GM18520 (cell line): ENCODE data around the gene RHOF.
A peak's percentile ranks its signal among the peaks of the same experiment; 100 is the strongest.
"Not testable (repeated sequence)": the region's sequence is repeated elsewhere in the genome, so short reads cannot be mapped to it uniquely, and the experiment has no call there.

Experiments
- ATAC-seq: cut with Tn5 transposase; IDR thresholded peaks from one replicate; pipeline ENCODE4 v1.9.1; 2021; ENCODE audit not compliant: unreplicated experiment

RHOF gene

DNA sequence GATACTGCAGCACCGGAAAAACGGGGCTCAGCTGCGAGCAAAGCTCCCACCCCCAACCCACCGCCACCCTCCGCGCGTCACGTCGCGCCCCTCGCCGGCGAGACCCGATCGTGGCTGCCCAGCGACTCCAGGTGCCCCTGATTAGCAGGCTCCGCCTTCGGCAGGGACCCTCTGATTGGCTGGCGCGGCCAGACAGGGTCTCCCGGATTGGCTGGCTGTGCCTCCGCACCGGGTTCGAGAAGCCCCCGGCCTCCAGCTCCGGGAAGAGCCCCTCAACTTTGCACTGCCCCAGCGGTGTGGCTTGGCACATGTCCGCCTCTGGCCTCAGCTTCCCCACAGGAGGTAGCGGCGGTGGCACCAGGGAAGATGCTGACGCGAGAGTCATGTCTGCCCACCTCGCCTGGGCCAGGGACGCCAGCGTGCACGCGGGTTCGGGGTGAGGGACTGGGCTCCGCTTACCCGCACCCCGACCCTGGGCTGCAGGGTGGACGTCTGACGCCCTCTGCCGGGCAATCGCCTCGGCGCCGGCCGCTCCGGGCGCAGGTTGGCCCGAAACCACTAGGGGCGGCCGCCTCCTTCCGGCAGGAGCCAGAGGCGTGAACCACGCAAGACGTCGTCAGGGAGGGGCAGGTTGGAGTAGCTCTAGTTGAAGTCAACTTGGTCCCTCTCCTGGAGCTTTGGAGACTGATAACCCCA is 498 bp upstream of the RHOF start:
- peak; percentile 45 for ATAC-seq

DNA sequence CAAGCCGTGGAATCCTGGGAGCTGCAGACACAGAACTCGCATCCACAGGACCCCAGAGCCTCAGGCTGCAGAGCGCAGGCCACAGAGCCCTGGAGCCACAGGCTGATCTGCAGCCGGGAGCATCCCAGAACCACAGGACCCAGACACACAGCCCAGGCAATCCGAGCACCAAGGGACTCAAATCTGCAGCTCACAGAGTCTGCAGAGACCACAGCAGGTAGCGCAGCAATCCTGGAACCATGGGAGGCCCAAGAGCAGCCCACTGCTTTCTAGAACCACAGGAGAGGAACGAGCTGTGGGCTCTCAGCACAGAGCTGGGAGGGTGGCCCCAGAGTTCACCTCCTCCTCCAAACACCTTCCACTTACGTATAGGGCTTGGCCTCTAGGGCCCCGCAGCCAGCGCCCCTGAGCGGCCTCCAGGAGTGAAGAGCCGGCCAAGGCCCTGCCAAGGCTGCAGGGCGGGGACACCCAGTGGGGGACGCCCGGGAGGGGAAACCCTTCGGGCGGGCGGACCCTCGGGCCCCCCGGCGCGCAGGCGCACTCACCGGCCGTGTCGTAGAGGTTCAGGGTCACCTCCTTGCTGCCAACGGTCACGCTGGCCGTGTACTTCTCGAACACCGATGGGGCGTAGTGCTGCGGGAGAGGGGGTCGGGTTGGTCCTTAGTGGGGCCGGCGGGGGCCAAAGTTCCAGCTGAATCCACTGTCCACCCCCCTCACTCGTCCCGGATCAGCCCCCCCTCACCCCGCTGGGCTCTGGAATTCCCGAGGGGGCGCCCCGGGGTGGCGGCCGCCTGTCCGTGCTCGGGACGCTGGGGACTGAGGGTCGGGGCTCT is 665 bp downstream of the RHOF start:
- no peak for ATAC-seq

GRCh38 chr12:121791671-121792551 is 1.6 kb downstream of the RHOF start:
- no peak for ATAC-seq

GRCh38 chr12:121790785-121791184 is 2.7 kb downstream of the RHOF start:
- ATAC-seq = not testable (repeated sequence)

DNA sequence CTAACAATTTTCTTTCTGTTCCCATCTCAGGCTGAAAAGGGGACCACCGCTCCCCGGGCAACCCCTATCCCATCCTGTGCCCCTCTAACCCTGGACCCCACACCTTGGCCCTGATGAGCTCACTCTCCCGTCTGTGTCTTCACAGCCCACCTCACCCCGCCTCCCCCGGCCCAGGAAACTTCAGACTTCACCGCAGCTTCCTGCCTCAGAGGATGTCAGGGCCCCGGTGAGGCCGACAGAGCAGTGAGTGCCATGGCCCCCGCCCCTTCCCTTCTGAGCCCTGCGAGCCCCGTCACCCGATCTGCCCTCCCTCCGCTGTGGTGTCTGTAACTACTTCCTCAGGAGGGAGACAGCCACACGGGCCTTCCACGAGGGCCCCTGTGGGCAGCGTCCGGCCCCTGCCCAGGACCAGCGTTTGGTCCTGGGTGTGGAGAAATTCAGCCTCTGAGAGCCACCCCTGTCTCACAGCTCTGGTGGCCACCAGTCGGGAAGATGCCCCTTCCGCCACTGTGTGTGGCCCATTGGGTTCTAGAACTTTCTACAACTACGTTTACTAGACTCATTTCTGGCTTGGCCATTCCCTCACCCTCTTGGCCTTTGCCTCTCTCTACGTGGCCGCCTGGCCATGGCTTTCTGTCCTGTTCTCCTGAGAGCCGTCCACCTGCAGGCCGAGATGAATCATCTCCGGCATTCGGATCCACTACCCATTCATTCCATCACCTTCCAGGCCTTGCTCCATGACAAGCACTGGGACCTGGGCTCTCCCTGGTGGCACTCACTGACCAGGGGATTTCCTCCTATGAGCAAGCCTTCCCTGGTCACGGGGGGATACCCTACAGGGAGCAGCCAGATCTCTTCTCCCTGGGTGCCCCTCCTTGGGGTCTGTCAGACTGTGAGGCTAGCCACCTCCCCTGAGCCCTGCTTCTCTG is 3.4 kb downstream of the RHOF start:
- peak; percentile 23 for ATAC-seq

DNA sequence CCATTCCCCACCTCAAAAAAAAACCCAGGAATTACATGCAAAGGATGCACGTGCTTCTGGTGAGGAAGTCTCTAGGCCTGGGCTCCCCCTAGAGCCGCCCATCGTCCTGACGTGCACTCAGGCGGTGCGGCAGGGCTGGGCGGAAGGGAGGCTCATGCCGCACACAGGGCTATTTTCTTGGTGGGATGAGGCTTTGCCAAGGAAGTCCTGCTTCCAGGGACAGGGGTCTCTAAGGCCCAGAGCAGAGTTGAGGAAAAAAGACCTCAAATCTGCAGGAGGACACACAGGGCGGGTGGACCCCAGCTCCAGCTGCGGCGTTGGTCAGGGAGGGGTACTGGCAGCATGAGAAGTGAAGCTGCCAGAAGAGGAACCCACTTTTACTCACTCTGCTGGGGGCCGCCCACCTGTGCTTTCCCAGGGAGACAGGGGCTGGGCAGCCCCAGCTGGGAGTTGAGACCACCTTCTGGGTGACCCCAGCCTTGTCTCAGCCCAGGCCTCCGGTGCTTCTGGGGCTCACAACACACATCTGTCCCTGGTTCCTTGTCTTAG is 4.2 kb downstream of the RHOF start:
- no peak for ATAC-seq

DNA sequence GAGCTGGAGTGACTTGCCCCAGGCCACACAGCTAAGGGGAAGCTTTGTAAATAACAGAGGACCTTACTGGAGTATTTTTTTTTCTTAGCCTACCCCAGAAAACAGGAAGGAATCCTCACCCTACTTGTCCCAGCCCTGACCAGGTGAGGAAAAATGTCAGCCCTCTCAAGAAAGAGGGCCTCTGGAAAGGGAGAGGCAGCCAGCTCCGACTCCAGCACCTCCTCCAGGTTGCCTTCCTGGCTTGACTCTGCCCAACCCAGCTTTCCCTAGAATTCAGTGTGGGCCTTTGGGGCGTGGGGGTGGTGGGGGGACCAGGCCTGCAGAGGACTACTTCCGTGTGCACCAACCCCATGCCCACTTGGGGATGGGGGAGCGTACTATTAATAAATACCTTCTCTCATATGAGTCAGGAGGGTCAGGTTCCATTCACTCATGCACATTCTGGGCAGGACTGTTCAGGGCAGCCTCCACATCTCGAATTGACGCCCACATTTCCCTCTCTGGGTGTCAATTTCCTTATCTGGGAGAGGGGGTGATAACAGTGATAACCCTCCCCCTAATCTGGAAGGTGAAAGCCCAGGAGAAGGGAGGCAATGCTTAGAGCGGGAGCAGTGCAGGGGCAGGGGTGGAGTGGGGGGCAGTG is 5.2 kb downstream of the RHOF start:
- no peak for ATAC-seq

DNA sequence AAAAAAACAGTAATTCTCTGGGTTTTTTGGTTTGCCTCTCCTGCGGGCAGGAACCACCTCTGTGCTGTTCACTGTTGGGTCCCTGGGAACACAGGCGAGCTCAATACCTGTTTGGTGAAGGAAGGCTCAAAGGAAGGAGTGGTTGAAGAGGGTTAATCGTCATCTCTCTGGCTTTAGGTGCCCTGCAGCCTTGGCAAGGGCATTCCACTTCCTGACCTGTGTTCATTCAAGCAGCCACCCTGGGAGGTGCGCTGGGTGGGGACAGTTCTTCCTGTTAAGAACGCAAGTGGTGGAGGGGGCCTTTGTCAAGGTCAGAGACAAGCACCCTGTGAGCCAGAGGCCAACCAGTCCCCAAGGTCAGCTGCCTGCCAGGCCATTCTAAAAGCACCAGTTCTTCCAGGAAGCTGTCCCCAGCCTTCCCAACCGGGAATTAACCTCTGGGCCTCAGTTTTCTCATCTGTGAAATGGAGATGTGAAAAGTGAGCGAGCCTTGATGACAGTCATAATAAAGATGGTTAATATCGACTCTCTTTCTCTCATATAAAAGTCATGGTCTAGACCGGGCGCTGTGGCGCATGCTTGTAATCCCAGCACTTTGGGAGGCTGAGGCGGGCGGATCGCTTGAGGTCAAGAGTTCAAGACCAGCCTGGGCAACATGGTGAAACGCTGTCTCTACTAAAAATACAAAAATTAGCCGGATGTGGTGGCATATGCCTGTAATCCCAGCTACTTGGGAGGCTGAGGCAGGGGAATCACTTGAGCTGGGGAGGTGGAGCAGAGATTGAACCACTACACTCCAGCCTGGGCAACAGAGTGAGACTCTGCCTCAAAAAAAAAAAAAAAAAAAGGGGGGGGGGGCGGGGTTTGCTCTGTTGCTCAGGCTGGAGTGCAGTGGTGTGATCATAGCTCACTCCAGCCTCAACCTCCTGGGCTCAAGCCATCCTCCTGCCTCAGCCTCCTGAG is 6.1 kb downstream of the RHOF start:
- ATAC-seq = no peak

GRCh38 chr12:121786440-121786825 is 7.1 kb downstream of the RHOF start:
- no peak for ATAC-seq

DNA sequence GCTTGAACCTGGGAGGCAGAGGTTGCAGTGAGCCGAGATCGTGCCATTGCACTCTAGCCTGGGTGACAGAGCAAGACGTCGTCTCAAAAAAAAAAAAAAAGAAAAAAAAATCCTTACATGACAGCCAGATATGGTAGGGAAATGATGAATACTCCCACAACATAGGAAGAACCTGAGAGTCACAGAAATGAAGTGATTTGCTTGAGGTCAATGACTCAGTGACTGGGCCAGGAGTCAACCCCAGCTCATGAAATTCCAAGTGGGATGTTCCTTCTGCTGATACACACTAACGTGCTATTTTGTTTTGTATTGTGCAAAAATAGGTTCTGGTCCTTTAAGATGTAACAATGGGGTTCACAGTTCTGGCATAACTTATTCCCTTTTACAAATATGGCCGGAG is 9.0 kb downstream of the RHOF start:
- ATAC-seq = no peak

DNA sequence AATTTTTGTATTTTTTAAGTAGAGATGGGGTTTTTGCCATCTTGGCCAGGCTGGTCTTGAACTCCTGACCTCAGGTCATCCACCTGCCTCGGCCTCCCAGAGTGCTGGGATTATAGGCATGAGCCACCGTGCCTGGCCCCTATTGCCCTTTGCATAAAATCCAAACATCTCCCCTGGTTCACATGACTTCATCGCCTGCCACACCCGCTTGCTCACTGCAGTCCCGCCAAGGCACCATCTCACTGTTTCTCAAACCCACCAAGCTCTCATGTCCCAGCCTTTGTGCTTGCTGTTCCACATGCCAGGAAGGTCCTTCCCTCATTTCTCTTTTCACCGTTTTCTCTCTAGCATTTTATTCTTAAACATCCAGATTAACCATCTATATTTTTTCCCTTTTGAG is 9.7 kb downstream of the RHOF start:
- no peak for ATAC-seq

- no peak for ATAC-seq
Measured at GRCh38 chr12:121781998-121782979, 11.2 kb downstream of the RHOF start.

GRCh38 chr12:121781484-121781997 is 11.9 kb downstream of the RHOF start:
- no peak for ATAC-seq

GRCh38 chr12:121780429-121780828 is 13.1 kb downstream of the RHOF start:
- ATAC-seq = no peak

GRCh38 chr12:121779422-121779895 is 14.0 kb downstream of the RHOF start:
- no peak for ATAC-seq

DNA sequence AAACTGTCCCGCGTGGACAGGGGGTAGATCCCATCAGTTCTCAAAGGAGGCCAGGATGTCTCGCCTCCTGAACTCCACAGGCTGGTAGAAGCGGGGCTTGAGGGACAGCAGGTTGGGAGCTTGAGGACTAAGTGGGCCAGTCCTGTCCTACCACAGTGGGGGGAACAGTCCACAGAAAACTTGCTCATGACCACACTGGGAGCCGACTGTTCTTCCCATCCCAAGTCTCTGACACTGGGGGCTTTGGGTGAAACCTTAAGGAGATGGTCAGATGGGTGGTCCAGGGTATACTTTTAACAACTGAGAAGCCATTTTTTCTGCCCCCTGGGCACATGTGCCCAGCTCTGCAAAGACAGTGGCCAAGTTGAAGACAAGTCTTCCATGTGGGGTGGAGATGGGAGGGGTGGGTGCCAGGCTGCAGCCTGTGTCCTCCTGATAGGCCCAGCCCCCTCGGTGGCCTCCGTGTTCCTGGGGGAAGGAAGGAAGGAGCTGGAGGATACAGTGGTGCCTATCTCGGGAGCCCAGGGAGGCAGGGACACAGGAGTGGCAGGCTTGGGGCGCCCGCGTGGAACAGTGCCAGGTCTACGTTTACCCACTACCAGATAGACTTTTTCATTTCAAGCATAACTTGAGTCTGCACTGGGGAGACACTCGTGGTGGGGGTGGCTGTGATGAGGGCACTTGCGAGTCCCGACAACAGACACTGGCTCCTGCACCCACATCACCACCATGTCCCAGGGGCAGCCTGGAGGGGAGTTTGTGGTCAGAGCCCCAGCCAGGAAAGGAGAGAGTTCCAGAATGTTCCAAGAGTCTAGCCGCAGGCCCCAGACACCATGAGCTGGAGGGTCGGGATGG is 14.7 kb downstream of the RHOF start:
- ATAC-seq = no peak
